Progenitor cell of endocrine pancreas (in vitro differentiated cells): ENCODE measurements around the gene MTCH1. TPM values are rescaled to one million over a fixed set of nuclear protein-coding genes. Genes with fewer than 3 reads are reported as not detected.
A peak's percentile ranks its signal among the peaks of the same experiment; 100 is the strongest.
"Not testable (repeated sequence)": the region's sequence is repeated elsewhere in the genome, so short reads cannot be mapped to it uniquely, and the experiment has no call there.

Experiments
- DNase-seq: peaks from one replicate; pipeline ENCODE4 v3.0.0; 2021; ENCODE audit warnings: low spot score; ENCODE audit not compliant: unreplicated experiment
- H3K27ac Mint-ChIP-seq: 2 replicates; pipeline ENCODE4 v1.8.0; 2021; ENCODE audit warnings: mild to moderate bottlenecking, moderate library complexity, mixed read lengths
- H3K27me3 Mint-ChIP-seq: 2 replicates; pipeline ENCODE4 v1.8.0; 2021; ENCODE audit warnings: mixed read lengths
- H3K36me3 Mint-ChIP-seq: 2 replicates; pipeline ENCODE4 v1.8.0; 2022; ENCODE audit warnings: mixed read lengths; ENCODE audit not compliant: insufficient read depth
- H3K4me1 Mint-ChIP-seq: 2 replicates; pipeline ENCODE4 v1.8.0; 2021; ENCODE audit warnings: low read depth, mixed read lengths
- H3K4me3 Mint-ChIP-seq: 2 replicates; pipeline ENCODE4 v1.8.0; 2021; ENCODE audit warnings: low read depth, mild to moderate bottlenecking, moderate library complexity, mixed read lengths
- H3K9me3 Mint-ChIP-seq: 2 replicates; pipeline ENCODE4 v1.8.0; 2021; ENCODE audit warnings: low read depth, mixed read lengths
- total RNA-seq: library from RNA; stranded (reverse); gene quantifications from 2 replicates; pipeline ENCODE4 v1.2.1, GENCODE V29; 2021
- TF ChIP-seq, protein P1 (sequence below): fragments of 200-600 bp; sonication (generic); IDR thresholded peaks from one replicate; pipeline ENCODE4 v1.5.0; 2021; ENCODE audit warnings: antibody characterized with exemption, mild to moderate bottlenecking; ENCODE audit not compliant: unreplicated experiment

Gene MTCH1
- total RNA-seq, 1 donor from 2014 or later = 145 TPM

DNA sequence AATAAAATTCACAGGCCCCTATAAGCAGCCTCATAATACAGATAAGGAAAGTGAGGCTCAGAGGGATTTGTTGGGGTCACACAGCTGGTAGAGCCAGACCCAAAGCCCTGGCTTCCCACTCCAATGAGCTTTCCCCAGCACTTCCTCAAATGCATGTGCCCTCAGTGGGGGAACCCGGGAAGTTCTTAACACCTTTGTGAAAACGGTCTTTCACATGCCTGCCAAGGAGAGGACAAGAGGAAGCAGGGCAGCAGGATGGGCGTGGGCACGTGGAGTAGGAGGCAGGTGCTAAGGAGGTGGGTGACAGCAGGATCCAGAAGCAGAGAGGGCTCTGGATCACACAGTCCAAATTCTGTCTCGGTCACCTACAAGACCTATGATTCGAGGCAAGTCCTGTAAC lies 30.9 kb downstream of the MTCH1 start:
- H3K27me3 Mint-ChIP-seq = peaks cover under 1% of the 10 kb centered on the region
- DNase-seq = no peak
- H3K4me1 Mint-ChIP-seq = no peaks in the 10 kb centered on the region
- TF ChIP-seq, protein P1, sequence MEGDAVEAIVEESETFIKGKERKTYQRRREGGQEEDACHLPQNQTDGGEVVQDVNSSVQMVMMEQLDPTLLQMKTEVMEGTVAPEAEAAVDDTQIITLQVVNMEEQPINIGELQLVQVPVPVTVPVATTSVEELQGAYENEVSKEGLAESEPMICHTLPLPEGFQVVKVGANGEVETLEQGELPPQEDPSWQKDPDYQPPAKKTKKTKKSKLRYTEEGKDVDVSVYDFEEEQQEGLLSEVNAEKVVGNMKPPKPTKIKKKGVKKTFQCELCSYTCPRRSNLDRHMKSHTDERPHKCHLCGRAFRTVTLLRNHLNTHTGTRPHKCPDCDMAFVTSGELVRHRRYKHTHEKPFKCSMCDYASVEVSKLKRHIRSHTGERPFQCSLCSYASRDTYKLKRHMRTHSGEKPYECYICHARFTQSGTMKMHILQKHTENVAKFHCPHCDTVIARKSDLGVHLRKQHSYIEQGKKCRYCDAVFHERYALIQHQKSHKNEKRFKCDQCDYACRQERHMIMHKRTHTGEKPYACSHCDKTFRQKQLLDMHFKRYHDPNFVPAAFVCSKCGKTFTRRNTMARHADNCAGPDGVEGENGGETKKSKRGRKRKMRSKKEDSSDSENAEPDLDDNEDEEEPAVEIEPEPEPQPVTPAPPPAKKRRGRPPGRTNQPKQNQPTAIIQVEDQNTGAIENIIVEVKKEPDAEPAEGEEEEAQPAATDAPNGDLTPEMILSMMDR = no peak
- H3K36me3 Mint-ChIP-seq = no peaks in the 10 kb centered on the region
- no peak overlapping the region for H3K4me3 Mint-ChIP-seq
- H3K9me3 Mint-ChIP-seq = no peaks in the 10 kb centered on the region
- no peak overlapping the region for H3K27ac Mint-ChIP-seq

DNA sequence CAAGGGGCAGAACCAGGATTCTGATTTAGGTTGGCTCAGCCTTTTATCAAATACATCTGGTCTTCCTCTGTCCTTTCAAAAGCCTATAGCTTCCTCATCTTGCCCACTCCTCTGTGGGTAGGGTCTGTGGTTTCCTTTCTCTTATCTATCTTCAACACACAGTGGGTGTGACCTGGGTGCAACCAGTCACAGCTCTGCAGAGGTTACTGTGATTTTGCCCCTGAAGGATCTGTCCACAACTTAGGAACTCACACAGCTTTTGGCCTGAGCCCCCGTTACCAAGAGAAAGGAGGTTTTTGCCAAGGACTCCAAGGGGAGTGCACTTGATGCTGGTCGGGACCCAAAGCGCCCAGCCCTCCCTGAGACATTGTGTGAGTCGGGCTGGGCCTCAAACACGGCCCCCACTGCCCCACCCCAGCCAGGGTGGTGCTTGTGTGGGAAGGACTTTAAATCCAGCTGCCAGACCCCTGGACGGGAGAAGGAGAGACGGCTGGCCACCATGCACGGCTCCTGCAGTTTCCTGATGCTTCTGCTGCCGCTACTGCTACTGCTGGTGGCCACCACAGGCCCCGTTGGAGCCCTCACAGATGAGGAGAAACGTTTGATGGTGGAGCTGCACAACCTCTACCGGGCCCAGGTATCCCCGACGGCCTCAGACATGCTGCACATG lies 31.6 kb downstream of the MTCH1 start, which contains the start of gene PI16:
PI16 (plus strand) TSS at position 477 of the 670 bp plus-strand sequence; CDS start at position 500, 23 bp downstream.
- DNase-seq = no peak
- Mint-ChIP-seq H3K4me3 (no peak within 1 kb of the TSS), H3K9me3 (no peaks in the 10 kb centered on the region), H3K27ac (no peak within 1 kb of the TSS), H3K4me1 (no peaks in the 10 kb centered on the region), H3K36me3 (no peaks in the 10 kb centered on the region), H3K27me3 (peaks cover 6% of the 10 kb centered on the region)
- TF ChIP-seq, protein P1 = no peak

GRCh38 chr6:36953931-36954261 lies 32.1 kb downstream of the MTCH1 start:
- no peak overlapping the region for H3K4me3 Mint-ChIP-seq
- no peak overlapping the region for H3K27ac Mint-ChIP-seq
- no peak for DNase-seq
- no peaks in the 10 kb centered on the region for H3K4me1 Mint-ChIP-seq
- TF ChIP-seq, protein P1 = no peak
- no peaks in the 10 kb centered on the region for H3K36me3 Mint-ChIP-seq
- H3K9me3 Mint-ChIP-seq = no peaks in the 10 kb centered on the region
- H3K27me3 Mint-ChIP-seq = peaks cover 7% of the 10 kb centered on the region

GRCh38 chr6:36949636-36950035 lies 36.4 kb downstream of the MTCH1 start:
- H3K4me1 Mint-ChIP-seq = no peaks in the 10 kb centered on the region

DNA sequence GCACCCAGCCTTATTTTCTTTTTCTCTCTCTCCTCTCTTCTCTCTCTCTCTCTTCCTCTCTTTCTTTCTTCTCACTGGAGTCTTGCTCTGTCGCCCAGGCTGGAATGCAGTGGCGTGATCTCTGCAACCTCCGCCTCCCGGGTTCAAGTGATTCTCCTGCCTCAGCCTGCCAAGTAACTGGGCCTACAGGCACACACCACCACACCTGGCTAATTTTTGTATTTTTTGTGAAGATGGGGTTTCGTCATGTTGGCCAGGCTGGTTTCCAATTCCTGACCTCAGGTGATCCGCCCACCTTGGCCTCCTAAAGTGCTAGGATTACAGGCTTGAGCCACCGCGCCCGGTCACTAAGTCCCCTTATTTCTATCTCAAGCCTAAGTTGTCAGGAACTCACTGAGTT lies 36.9 kb downstream of the MTCH1 start:
- not testable (repeated sequence) for DNase-seq, H3K4me1 Mint-ChIP-seq, H3K4me3 Mint-ChIP-seq, H3K27me3 Mint-ChIP-seq, H3K36me3 Mint-ChIP-seq, H3K9me3 Mint-ChIP-seq
- H3K27ac Mint-ChIP-seq = peak overlapping the region; percentile 2

More at GRCh38 chr6:36949636-36950035, 36.4 kb downstream of the MTCH1 start:
- no peaks in the 10 kb centered on the region for H3K9me3 Mint-ChIP-seq
- TF ChIP-seq, protein P1 = no peak
- H3K4me3 Mint-ChIP-seq = no peak overlapping the region
- peaks cover 7% of the 10 kb centered on the region for H3K27me3 Mint-ChIP-seq
- no peak for DNase-seq
- no peaks in the 10 kb centered on the region for H3K36me3 Mint-ChIP-seq
- H3K27ac Mint-ChIP-seq = no peak overlapping the region
